ENCODE data around the gene C11orf52. TPM values are rescaled to one million over a fixed set of nuclear protein-coding genes. Genes with fewer than 3 reads are reported as not detected.

The C11orf52 gene, protein sequence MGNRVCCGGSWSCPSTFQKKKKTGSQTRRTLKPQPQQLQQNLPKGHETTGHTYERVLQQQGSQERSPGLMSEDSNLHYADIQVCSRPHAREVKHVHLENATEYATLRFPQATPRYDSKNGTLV
- 16.2 and 19.4 TPM in 2 replicates for total RNA-seq
- long read RNA-seq, transcript C11orf52-201 (4 exons, 1,141 nt) = major isoform, 18 of 19 reads
- long read RNA-seq, partial matches to known transcripts = 0 of 19 reads
- long read RNA-seq, other reads (novel, unspliced or antisense) = 1 of 19 reads

GRCh38 chr11:111918390-111919256, at the start of gene C11orf52:
TSS of gene C11orf52 (plus strand) at chr11:111918913. CDS start at chr11:111918973, 60 bp downstream.
- Mint-ChIP-seq H3K36me3 (ENCODE audit: insufficient read depth) (no peaks in the 10 kb centered on the region), H3K27me3 (no peaks in the 10 kb centered on the region), H3K27ac (peak within 1 kb of the TSS; percentile 96), H3K9me3 (ENCODE audit: low read depth) (no peaks in the 10 kb centered on the region), H3K4me3 (ENCODE audit: low read depth) (peak within 1 kb of the TSS; percentile 78), H3K4me1 (ENCODE audit: low read depth) (peaks cover 40% of the 10 kb centered on the region)
- TF ChIP-seq, protein P1, sequence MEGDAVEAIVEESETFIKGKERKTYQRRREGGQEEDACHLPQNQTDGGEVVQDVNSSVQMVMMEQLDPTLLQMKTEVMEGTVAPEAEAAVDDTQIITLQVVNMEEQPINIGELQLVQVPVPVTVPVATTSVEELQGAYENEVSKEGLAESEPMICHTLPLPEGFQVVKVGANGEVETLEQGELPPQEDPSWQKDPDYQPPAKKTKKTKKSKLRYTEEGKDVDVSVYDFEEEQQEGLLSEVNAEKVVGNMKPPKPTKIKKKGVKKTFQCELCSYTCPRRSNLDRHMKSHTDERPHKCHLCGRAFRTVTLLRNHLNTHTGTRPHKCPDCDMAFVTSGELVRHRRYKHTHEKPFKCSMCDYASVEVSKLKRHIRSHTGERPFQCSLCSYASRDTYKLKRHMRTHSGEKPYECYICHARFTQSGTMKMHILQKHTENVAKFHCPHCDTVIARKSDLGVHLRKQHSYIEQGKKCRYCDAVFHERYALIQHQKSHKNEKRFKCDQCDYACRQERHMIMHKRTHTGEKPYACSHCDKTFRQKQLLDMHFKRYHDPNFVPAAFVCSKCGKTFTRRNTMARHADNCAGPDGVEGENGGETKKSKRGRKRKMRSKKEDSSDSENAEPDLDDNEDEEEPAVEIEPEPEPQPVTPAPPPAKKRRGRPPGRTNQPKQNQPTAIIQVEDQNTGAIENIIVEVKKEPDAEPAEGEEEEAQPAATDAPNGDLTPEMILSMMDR (IDR thresholded peaks at IDR 0.05; ENCODE audit: unreplicated experiment) = peak; percentile 42
- DNase-seq (ENCODE audit: low spot score, unreplicated experiment) = peak; percentile 54

DNA sequence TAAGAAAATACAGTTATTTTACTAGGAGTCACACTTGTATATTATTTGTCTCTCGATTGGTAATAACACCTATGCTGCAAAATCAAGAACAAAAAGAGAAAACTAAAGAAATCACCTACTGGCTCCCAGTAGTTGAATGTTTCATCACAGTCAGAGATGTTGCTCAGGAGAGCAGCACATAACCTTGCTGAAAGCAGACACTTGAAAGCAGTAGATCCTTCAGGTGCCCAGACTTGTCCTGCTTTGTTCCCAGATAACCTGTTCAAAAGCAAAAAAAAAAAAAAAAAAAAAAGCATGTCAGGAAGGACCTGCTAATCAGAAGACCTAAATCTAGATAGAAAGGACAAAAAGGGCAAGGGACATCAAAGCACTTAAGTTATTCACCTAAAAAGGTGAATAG, 48.6 kb upstream of the C11orf52 start:
- Mint-ChIP-seq H3K4me3 (ENCODE audit: low read depth) (peak overlapping the region; percentile 31), H3K27me3 (no peaks in the 10 kb centered on the region), H3K36me3 (ENCODE audit: insufficient read depth) (peaks cover 23% of the 10 kb centered on the region), H3K4me1 (ENCODE audit: low read depth) (peaks cover 12% of the 10 kb centered on the region), H3K9me3 (ENCODE audit: low read depth) (no peaks in the 10 kb centered on the region), H3K27ac (no peak overlapping the region)
- TF ChIP-seq, protein P1 (IDR thresholded peaks at IDR 0.05; ENCODE audit: unreplicated experiment) = no peak
- DNase-seq (ENCODE audit: low spot score, unreplicated experiment) = no peak

GRCh38 chr11:111870522-111870885, 48.2 kb upstream of the C11orf52 start:
- peak overlapping the region; percentile 95 for H3K4me3 Mint-ChIP-seq (ENCODE audit: low read depth)
- TF ChIP-seq, protein P1 (IDR thresholded peaks at IDR 0.05; ENCODE audit: unreplicated experiment) = no peak
- peak overlapping the region; percentile 97 for H3K27ac Mint-ChIP-seq
- H3K9me3 Mint-ChIP-seq (ENCODE audit: low read depth) = no peaks in the 10 kb centered on the region
- no peaks in the 10 kb centered on the region for H3K27me3 Mint-ChIP-seq
- peaks cover 24% of the 10 kb centered on the region for H3K36me3 Mint-ChIP-seq (ENCODE audit: insufficient read depth)
- DNase-seq (ENCODE audit: low spot score, unreplicated experiment) = no peak
- H3K4me1 Mint-ChIP-seq (ENCODE audit: low read depth) = peaks cover 12% of the 10 kb centered on the region

GRCh38 chr11:111870886-111871692, 47.6 kb upstream of the C11orf52 start, which contains the start of gene ALG9:
TSS of gene ALG9 (minus strand) at chr11:111871581. CDS start at chr11:111871482, 99 bp downstream.
- no peaks in the 10 kb centered on the region for H3K27me3 Mint-ChIP-seq
- no peaks in the 10 kb centered on the region for H3K9me3 Mint-ChIP-seq (ENCODE audit: low read depth)
- TF ChIP-seq, protein P1 (IDR thresholded peaks at IDR 0.05; ENCODE audit: unreplicated experiment) = peak; percentile 54
- DNase-seq (ENCODE audit: low spot score, unreplicated experiment) = peak; percentile 64
- peaks cover 12% of the 10 kb centered on the region for H3K4me1 Mint-ChIP-seq (ENCODE audit: low read depth)
- peak within 1 kb of the TSS; percentile 97 for H3K27ac Mint-ChIP-seq
- peak within 1 kb of the TSS; percentile 95 for H3K4me3 Mint-ChIP-seq (ENCODE audit: low read depth)
- peaks cover 24% of the 10 kb centered on the region for H3K36me3 Mint-ChIP-seq (ENCODE audit: insufficient read depth)
